LNCAP (cell line): Measurements from ENCODE around the gene PDGFRB.

Experiments
- TF ChIP-seq, protein P1 (sequence below): fragments of 450-650 bp; IDR thresholded peaks from 2 replicates; pipeline ENCODE4 v1.5.1; 2017; ENCODE audit warnings: mild to moderate bottlenecking

PDGFRB gene

DNA sequence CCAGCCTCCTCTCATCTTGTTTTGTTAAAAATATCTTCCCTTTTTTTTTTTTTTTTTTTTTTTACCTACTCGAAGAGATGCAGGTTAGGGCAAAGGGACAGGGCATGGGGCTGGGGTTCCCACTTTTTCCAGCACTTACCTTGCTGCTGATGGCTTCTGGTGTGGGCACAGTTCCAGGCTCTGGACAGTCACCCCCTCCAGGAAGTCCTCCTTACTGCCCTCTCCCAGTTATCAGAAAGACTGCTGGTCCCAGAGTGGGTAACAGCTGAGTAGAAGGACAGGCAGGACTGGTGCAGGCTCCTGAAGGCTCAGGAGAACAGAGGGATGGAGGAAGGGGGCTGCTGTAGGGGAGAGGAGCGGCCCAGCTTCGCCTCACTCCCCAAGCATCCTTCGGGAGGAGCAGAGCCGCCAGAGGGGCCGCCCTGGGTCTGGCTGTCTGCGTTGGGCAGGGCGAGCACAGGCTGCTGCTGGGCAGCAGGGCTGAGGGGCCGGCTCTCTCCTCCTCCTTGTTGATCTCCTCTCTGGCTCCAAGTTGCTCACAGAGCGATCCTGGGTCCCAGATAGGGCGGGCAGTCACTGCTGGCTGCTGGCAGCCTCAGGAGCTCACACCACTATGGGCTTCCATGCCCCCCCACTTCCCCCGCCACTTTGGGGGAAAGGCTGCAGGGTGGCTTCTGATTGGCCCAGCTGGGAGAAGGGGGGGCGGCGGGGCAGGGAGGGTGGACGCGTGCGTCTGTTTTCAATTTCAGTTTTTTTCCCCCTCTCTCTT lies at the start of gene PDGFRB:
Gene PDGFRB (minus strand): TSS at position 588 of the 769 bp plus-strand sequence. CDS start 18,798 bp downstream, outside the sequence.
- TF ChIP-seq, protein P1, sequence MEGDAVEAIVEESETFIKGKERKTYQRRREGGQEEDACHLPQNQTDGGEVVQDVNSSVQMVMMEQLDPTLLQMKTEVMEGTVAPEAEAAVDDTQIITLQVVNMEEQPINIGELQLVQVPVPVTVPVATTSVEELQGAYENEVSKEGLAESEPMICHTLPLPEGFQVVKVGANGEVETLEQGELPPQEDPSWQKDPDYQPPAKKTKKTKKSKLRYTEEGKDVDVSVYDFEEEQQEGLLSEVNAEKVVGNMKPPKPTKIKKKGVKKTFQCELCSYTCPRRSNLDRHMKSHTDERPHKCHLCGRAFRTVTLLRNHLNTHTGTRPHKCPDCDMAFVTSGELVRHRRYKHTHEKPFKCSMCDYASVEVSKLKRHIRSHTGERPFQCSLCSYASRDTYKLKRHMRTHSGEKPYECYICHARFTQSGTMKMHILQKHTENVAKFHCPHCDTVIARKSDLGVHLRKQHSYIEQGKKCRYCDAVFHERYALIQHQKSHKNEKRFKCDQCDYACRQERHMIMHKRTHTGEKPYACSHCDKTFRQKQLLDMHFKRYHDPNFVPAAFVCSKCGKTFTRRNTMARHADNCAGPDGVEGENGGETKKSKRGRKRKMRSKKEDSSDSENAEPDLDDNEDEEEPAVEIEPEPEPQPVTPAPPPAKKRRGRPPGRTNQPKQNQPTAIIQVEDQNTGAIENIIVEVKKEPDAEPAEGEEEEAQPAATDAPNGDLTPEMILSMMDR = no peak

DNA sequence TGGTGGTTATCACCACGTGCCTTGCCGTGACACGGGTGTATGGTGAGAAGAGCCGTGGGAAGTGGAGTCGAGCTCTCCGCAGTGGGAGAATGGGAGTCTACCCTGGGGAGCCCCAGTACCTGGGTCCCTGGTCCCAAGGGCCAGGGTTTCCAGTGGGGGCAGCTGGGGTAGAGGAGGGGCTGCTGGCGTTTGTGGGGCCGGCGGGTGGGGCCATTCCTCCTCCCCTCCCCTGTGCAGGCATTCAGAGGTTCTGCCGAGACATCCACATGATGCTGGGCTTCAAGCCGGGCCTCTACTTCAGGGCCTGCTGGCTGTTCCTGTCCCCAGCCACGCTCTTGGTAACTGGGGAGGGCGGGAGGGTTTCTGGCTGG lies 48.9 kb upstream of the PDGFRB start:
- TF ChIP-seq, protein P1 = no peak

DNA sequence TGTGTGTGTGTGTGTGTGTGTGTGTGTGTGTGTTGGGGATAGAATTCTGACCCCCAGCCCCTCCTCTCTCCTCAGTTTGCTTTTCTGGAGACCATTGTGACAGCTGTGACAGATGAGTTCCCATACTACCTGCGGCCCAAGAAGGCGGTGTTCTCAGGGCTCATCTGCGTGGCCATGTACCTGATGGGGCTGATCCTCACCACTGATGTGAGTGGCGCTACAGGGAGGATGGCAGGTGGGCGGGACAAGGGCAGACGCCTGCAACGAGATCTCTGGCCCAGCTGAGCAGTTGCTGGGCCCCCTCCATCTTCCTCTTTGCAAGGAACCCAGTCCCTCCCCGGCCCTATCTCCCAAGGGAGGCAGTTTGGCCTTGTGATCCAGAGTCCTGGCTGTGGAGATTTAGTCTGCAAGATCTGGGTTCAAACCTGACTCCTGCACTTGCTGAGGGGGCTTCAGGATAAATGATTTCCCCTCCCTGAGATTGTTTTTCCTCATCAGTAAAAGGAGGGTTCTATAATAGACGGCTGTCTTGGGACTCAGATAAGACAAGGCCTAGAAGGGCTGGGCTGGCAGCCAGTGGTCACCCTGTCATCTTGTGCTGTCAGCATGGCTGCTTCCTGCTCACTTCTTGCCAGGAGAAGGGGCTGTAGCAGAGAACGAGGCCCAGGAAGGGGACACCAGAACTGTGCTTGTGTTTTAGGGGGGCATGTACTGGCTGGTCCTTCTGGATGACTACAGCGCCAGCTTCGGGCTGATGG lies 48.4 kb upstream of the PDGFRB start:
- TF ChIP-seq, protein P1 = no peak

DNA sequence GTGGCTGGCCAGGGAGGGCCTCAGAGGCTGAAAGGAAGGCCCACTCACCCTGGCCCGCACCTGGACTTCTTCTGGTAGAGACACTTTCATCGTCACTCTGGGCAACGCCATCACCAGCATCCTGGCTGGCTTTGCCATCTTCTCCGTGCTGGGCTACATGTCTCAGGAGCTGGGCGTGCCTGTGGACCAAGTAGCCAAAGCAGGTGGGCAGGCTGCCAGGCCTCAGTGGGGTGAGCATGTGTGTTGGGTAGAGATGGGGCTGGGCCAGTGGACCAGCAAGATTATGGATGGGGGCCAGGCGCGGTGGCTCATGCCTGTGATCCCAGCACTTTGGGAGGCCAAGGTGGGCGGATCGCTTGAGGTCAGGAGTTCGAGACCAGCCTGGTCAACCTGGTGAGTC lies 46.9 kb upstream of the PDGFRB start:
- TF ChIP-seq, protein P1 = no peak

DNA sequence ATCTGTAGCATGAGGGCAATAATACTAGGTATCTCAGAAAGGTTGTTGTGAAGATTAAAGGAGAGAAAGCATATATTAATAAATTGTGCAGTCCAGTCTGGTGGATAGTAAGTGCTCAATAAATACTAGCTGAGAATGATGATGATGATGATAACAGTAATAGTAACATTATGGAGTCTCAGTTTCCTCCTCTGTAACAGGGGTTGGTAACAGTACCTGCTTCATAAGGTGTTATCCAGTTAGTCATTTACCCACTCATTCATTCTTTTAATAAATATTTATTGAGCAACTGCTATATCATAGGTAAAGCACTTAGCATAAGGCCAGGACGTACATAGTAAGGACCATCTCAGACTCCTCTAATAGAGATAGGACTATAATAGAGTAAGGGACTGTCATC lies 41.8 kb upstream of the PDGFRB start:
- TF ChIP-seq, protein P1 = no peak

DNA sequence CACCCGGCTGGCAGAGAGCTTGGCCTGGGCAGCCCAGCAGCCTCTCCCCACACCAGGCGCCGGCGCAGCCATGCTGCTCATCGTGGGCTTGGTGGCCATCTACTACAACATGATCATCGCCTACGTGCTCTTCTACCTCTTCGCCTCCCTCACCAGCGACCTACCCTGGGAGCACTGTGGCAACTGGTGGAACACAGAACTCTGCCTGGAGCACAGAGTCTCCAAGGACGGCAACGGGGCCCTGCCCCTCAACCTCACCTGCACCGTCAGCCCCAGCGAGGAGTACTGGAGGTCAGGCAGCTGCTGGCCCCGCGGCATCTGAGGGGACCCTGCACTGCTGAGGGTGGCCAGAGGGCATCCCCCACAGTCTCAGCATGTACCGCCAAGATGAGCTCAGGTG lies 41.3 kb upstream of the PDGFRB start:
- TF ChIP-seq, protein P1 = no peak

DNA sequence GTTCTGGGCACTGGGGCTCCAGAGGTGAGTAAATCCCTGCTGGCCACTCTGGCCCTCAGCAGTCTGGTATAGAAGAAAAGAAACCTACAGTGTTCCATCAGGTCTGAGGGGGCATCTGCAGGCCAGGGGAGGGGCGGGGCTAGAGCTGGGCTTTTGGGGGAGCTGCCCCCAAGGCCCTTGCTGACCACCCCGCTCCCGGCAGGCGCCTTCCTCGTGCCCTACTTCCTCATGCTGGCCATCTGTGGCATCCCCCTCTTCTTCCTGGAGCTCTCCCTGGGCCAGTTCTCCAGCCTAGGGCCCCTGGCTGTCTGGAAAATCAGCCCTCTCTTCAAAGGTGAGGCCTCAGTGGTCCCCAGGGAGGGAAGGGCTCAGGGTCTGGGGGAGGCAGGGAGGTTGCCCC lies 40.9 kb upstream of the PDGFRB start:
- TF ChIP-seq, protein P1 = no peak
